ENCODE measurements around the gene GHRHR. TPM values are rescaled to one million over a fixed set of nuclear protein-coding genes. Genes with fewer than 3 reads are reported as not detected.
A peak's percentile ranks its signal among the peaks of the same experiment; 100 is the strongest.

The GHRHR gene
- total and polyA plus RNA-seq, 2 experiments from 2014 or later, result not detected

DNA sequence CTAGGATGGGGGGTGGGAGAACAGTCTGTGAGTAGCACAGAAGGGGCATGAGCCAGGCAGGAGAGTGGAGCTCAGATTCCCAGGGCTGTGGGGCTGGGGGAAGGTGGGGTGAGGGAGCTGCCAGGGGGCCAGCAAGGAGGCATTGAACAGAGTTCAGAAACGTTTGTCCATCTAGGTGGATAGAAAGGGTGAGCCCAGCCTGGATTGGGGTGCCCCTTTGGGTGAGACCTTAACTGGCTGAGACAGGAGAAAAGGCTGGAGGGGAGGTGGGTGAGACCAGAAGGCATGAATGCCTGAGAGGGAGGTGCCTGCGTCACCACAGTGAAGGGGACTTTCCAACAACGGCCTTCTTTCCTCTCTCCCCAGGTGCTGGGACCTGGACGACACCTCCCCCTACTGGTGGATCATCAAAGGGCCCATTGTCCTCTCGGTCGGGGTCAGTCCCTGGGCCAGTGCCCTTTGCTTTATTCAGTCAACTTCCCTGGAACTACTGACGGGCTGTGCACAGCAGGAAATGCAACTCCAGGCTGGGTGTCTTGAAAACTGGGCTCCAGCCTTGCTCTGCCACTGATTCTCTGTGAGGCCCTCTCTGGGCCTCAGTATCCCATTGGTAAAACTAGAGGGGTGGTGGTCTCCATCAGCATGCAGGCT, 11.0 kb downstream of the GHRHR start:
- Histone ChIP-seq H3K27me3 (replicated peaks; ENCODE audit: insufficient read depth) (peaks cover 42% of the 10 kb centered on the region), H3K4me3 (no peak overlapping the region), H3K27ac (no peak overlapping the region), H3K79me2 (ENCODE audit: insufficient read depth) (no peaks in the 10 kb centered on the region), H2AFZ (no peak overlapping the region), H3K36me3 (ENCODE audit: low read depth) (no peaks in the 10 kb centered on the region), H3K9me3 (ENCODE audit: low read depth) (no peaks in the 10 kb centered on the region), H3K9me2 (ENCODE audit: insufficient read depth) (no peaks in the 10 kb centered on the region), H3F3A (ENCODE audit: insufficient read depth) (no peaks in the 10 kb centered on the region), H4K20me1 (ENCODE audit: insufficient read depth) (no peaks in the 10 kb centered on the region), H3K4me2 (ENCODE audit: unreplicated experiment) (no peak overlapping the region), H3K4me1 (ENCODE audit: insufficient read depth) (no peaks in the 10 kb centered on the region), H3K9ac (no peak overlapping the region)
- WGBS, 2 experiments (ENCODE audit: low coverage in 1 of 2, low lambda C conversion rate in 2 of 2, missing lambda C conversion rate in 2 of 2), result 32 to 36% methylated on average over 6 to 7 of the region's 7 CpGs
- peak; percentile 56 for DNase-seq
- in situ Hi-C loops (cut with MboI), result loop anchor here (5.0 kb wide), 1 partner anchor 172 kb away; no protein-coding TSS in a partner anchor
- TF ChIP-seq EZH2 (IDR thresholded peaks at IDR 0.05; ENCODE audit: insufficient read depth, poor library complexity, severe bottlenecking), result no peak
- TF ChIP-seq EZH2phosphoT487 (IDR thresholded peaks at IDR 0.05; ENCODE audit: insufficient read depth, low read depth), result no peak

DNA sequence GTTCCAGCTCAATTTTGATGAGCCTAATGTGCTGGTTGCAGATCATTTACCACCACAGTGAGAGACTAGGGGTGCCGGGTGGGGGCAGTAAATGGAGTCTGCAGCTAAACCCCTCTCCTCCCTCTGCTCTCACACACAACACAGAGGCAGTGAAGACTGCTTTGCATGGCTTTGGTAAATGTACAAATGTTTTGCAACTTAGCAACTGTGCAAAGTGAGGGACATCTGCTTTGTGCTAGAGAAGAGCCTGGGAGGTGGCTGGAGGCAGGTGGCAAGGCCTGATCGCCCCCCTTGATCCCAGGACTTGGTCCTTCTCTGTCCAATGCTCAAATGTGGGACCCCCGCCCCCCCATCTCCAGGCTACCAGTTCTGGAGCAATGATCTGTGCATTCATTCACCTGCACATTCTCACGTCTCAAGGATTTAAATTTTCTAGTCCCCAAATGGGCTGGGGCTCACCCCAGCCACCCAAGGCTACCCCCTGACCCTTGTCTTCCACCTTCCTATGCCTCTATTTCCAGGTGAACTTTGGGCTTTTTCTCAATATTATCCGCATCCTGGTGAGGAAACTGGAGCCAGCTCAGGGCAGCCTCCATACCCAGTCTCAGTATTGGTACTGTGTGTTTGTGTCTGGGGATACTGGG, 11.6 kb downstream of the GHRHR start:
- no peaks in the 10 kb centered on the region for H4K20me1 ChIP-seq (ENCODE audit: insufficient read depth)
- no peaks in the 10 kb centered on the region for H3F3A ChIP-seq (ENCODE audit: insufficient read depth)
- TF ChIP-seq EZH2phosphoT487 (IDR thresholded peaks at IDR 0.05; ENCODE audit: insufficient read depth, low read depth), result no peak
- TF ChIP-seq EZH2 (IDR thresholded peaks at IDR 0.05; ENCODE audit: insufficient read depth, poor library complexity, severe bottlenecking), result no peak
- no peaks in the 10 kb centered on the region for H3K4me1 ChIP-seq (ENCODE audit: insufficient read depth)
- H3K27me3 ChIP-seq (replicated peaks; ENCODE audit: insufficient read depth), result peaks cover 45% of the 10 kb centered on the region
- H3K36me3 ChIP-seq (ENCODE audit: low read depth), result no peaks in the 10 kb centered on the region
- in situ Hi-C loops (cut with MboI), result loop anchor here (5.0 kb wide), 1 partner anchor 173 kb away; no protein-coding TSS in a partner anchor
- no peaks in the 10 kb centered on the region for H3K79me2 ChIP-seq (ENCODE audit: insufficient read depth)
- H2AFZ ChIP-seq, result no peak overlapping the region
- 52 to 78% methylated on average over 4 to 5 of the region's 5 CpGs for whole genome bisulfite sequencing, 2 experiments (ENCODE audit: low coverage in 1 of 2, low lambda C conversion rate in 2 of 2, missing lambda C conversion rate in 2 of 2)
- no peaks in the 10 kb centered on the region for H3K9me3 ChIP-seq (ENCODE audit: low read depth)
- H3K4me2 ChIP-seq (ENCODE audit: unreplicated experiment), result no peak overlapping the region
- no peak overlapping the region for H3K27ac ChIP-seq
- H3K9me2 ChIP-seq (ENCODE audit: insufficient read depth), result no peaks in the 10 kb centered on the region
- H3K9ac ChIP-seq, result no peak overlapping the region
- DNase-seq, result no peak
- no peak overlapping the region for H3K4me3 ChIP-seq

DNA sequence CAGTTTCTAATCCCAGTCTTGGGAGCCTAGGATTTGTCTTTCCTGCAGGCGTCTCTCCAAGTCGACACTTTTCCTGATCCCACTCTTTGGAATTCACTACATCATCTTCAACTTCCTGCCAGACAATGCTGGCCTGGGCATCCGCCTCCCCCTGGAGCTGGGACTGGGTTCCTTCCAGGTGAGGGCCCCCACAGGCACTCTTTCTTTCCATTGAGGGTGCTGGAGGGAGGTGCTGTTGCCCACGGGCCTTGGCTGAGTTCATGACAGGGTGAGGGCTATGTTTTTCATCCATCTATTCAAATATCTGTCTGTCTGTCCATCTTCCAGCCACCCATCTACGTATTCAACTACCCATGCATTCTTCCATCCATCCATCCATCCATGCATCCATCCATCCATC, 12.6 kb downstream of the GHRHR start:
- H3K9me2 ChIP-seq (ENCODE audit: insufficient read depth), result no peaks in the 10 kb centered on the region
- H3K4me1 ChIP-seq (ENCODE audit: insufficient read depth), result no peaks in the 10 kb centered on the region
- no peaks in the 10 kb centered on the region for H3F3A ChIP-seq (ENCODE audit: insufficient read depth)
- H3K36me3 ChIP-seq (ENCODE audit: low read depth), result no peaks in the 10 kb centered on the region
- H3K9me3 ChIP-seq (ENCODE audit: low read depth), result no peaks in the 10 kb centered on the region
- no peak for TF ChIP-seq EZH2 (IDR thresholded peaks at IDR 0.05; ENCODE audit: insufficient read depth, poor library complexity, severe bottlenecking)
- TF ChIP-seq EZH2phosphoT487 (IDR thresholded peaks at IDR 0.05; ENCODE audit: insufficient read depth, low read depth), result no peak
- no peak overlapping the region for H3K9ac ChIP-seq
- H2AFZ ChIP-seq, result no peak overlapping the region
- 65 to 74% methylated on average over 5 of the region's 5 CpGs for WGBS, 2 experiments (ENCODE audit: low coverage in 1 of 2, low lambda C conversion rate in 2 of 2, missing lambda C conversion rate in 2 of 2)
- no peaks in the 10 kb centered on the region for H3K79me2 ChIP-seq (ENCODE audit: insufficient read depth)
- no peak overlapping the region for H3K4me2 ChIP-seq (ENCODE audit: unreplicated experiment)
- no peak for DNase-seq
- in situ Hi-C loops (cut with MboI), result loop anchor here (5.0 kb wide), 1 partner anchor 174 kb away; no protein-coding TSS in a partner anchor
- no peak overlapping the region for H3K27ac ChIP-seq
- H4K20me1 ChIP-seq (ENCODE audit: insufficient read depth), result no peaks in the 10 kb centered on the region
- peaks cover 48% of the 10 kb centered on the region for H3K27me3 ChIP-seq (replicated peaks; ENCODE audit: insufficient read depth)
- no peak overlapping the region for H3K4me3 ChIP-seq

DNA sequence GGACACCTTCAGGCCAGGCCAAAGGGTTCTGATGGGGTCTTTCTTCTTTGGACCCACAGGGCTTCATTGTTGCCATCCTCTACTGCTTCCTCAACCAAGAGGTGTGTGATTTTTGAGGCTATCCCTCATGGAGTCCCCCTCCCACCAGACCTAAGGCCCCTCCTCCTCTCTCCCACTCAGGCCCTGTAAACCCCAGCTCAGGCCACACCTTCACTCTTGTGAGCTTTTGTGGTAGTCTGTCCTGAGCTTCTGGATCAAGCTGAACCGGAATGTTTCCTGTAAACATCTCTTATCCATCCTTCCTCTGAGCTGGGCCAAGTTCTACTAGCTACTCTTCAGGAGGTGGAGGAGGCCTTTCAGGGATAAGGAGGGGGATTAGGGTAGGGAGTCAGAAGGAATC, 13.5 kb downstream of the GHRHR start:
- no peak for DNase-seq
- no peak overlapping the region for H3K4me3 ChIP-seq
- H2AFZ ChIP-seq, result no peak overlapping the region
- TF ChIP-seq EZH2 (IDR thresholded peaks at IDR 0.05; ENCODE audit: insufficient read depth, poor library complexity, severe bottlenecking) (no peak), EZH2phosphoT487 (IDR thresholded peaks at IDR 0.05; ENCODE audit: insufficient read depth, low read depth) (no peak)
- no peaks in the 10 kb centered on the region for H3K79me2 ChIP-seq (ENCODE audit: insufficient read depth)
- no peak overlapping the region for H3K27ac ChIP-seq
- H3K9ac ChIP-seq, result no peak overlapping the region
- no peaks in the 10 kb centered on the region for H4K20me1 ChIP-seq (ENCODE audit: insufficient read depth)
- no peaks in the 10 kb centered on the region for H3K9me3 ChIP-seq (ENCODE audit: low read depth)
- peaks cover 48% of the 10 kb centered on the region for H3K27me3 ChIP-seq (replicated peaks; ENCODE audit: insufficient read depth)
- H3F3A ChIP-seq (ENCODE audit: insufficient read depth), result no peaks in the 10 kb centered on the region
- no peak overlapping the region for H3K4me2 ChIP-seq (ENCODE audit: unreplicated experiment)
- in situ Hi-C loops (cut with MboI), result loop anchor here (5.0 kb wide), 1 partner anchor 175 kb away; no protein-coding TSS in a partner anchor
- no peaks in the 10 kb centered on the region for H3K4me1 ChIP-seq (ENCODE audit: insufficient read depth)
- no peaks in the 10 kb centered on the region for H3K36me3 ChIP-seq (ENCODE audit: low read depth)
- no peaks in the 10 kb centered on the region for H3K9me2 ChIP-seq (ENCODE audit: insufficient read depth)
- WGBS, 2 experiments (ENCODE audit: low coverage in 1 of 2, low lambda C conversion rate in 2 of 2, missing lambda C conversion rate in 2 of 2), result 0% methylated on average over 1 of the region's 1 CpG

Measured in GM23248 (cell line).